GM19193 (cell line): ENCODE results near the gene TPD52L3.

Source experiments
- POLR2A ChIP-seq: IDR thresholded peaks from 4 replicates; pipeline ENCODE4 v1.6.1; 2011; ENCODE audit not compliant: insufficient read depth, insufficient read length; ENCODE audit errors: extremely low read depth

TPD52L3 gene

GRCh38 chr9:6368831-6369230, 40.7 kb downstream of the TPD52L3 start:
- TF ChIP-seq POLR2A = no peak
